ENCODE measurements around the gene SCGB1D1. TPM values are rescaled to one million over a fixed set of nuclear protein-coding genes. Genes with fewer than 3 reads are reported as not detected.

Gene SCGB1D1
- total and polyA plus RNA-seq, 8 donors = not detected

GRCh38 chr11:62146476-62147200 lies 43.4 kb upstream of the SCGB1D1 start:
- no peak overlapping the region for H3K4me3 ChIP-seq
- peaks cover 0 to 96% of the 10 kb centered on the region in 2 donors for H3K36me3 ChIP-seq

GRCh38 chr11:62147545-62147944 lies 42.5 kb upstream of the SCGB1D1 start:
- no peaks in the 10 kb centered on the region for H3K4me1 ChIP-seq
- no peak for TF ChIP-seq CTCF (IDR thresholded peaks at IDR 0.05)
- H3K9me3 ChIP-seq = no peaks in the 10 kb centered on the region
- no peak overlapping the region for H3K27ac ChIP-seq
- no peak overlapping the region for H3K4me3 ChIP-seq
- intact Hi-C loops (cut with DNase I) = no loop called here
- DNase-seq (no peak), ATAC-seq (no peak)
- peaks cover 0 to 96% of the 10 kb centered on the region in 2 donors for H3K36me3 ChIP-seq
- H3K27me3 ChIP-seq = no peaks in the 10 kb centered on the region

More at GRCh38 chr11:62146476-62147200, 43.4 kb upstream of the SCGB1D1 start:
- intact Hi-C loops (cut with DNase I) = no loop called here
- DNase-seq (no peak), ATAC-seq (no peak)
- TF ChIP-seq CTCF (IDR thresholded peaks at IDR 0.05) = no peak
- H3K4me1 ChIP-seq = no peaks in the 10 kb centered on the region
- no peak overlapping the region for H3K27ac ChIP-seq
- H3K27me3 ChIP-seq = no peaks in the 10 kb centered on the region
- no peaks in the 10 kb centered on the region for H3K9me3 ChIP-seq

GRCh38 chr11:62148271-62148980 lies 41.6 kb upstream of the SCGB1D1 start:
- DNase-seq = no peak
- H3K36me3 ChIP-seq = peaks cover 0 to 96% of the 10 kb centered on the region in 2 donors
- TF ChIP-seq CTCF (IDR thresholded peaks at IDR 0.05) = no peak

GRCh38 chr11:62149986-62150886 lies 39.8 kb upstream of the SCGB1D1 start:
- intact Hi-C loops (cut with DNase I) = no loop called here
- DNase-seq (no peak), ATAC-seq (no peak)
- no peaks in the 10 kb centered on the region for H3K4me1 ChIP-seq
- no peak overlapping the region for H3K27ac ChIP-seq
- no peak for TF ChIP-seq CTCF (IDR thresholded peaks at IDR 0.05)
- peaks cover 0 to 82% of the 10 kb centered on the region in 2 donors for H3K36me3 ChIP-seq
- no peak overlapping the region for H3K4me3 ChIP-seq
- no peaks in the 10 kb centered on the region for H3K27me3 ChIP-seq
- H3K9me3 ChIP-seq = no peaks in the 10 kb centered on the region

More at GRCh38 chr11:62148271-62148980, 41.6 kb upstream of the SCGB1D1 start:
- Histone ChIP-seq H3K27me3 (no peaks in the 10 kb centered on the region), H3K9me3 (no peaks in the 10 kb centered on the region), H3K4me3 (no peak overlapping the region), H3K27ac (no peak overlapping the region), H3K4me1 (no peaks in the 10 kb centered on the region)
- ATAC-seq = no peak
- intact Hi-C loops (cut with DNase I) = no loop called here
